GM21786 (cell line): Measurements from ENCODE around the gene MIB2.
"Not testable (repeated sequence)": the region's sequence is repeated elsewhere in the genome, so short reads cannot be mapped to it uniquely, and the experiment has no call there.

Experiments
- ATAC-seq: cut with Tn5 transposase; IDR thresholded peaks from one replicate; pipeline ENCODE4 v1.9.1; 2021; ENCODE audit not compliant: unreplicated experiment

MIB2 gene

DNA sequence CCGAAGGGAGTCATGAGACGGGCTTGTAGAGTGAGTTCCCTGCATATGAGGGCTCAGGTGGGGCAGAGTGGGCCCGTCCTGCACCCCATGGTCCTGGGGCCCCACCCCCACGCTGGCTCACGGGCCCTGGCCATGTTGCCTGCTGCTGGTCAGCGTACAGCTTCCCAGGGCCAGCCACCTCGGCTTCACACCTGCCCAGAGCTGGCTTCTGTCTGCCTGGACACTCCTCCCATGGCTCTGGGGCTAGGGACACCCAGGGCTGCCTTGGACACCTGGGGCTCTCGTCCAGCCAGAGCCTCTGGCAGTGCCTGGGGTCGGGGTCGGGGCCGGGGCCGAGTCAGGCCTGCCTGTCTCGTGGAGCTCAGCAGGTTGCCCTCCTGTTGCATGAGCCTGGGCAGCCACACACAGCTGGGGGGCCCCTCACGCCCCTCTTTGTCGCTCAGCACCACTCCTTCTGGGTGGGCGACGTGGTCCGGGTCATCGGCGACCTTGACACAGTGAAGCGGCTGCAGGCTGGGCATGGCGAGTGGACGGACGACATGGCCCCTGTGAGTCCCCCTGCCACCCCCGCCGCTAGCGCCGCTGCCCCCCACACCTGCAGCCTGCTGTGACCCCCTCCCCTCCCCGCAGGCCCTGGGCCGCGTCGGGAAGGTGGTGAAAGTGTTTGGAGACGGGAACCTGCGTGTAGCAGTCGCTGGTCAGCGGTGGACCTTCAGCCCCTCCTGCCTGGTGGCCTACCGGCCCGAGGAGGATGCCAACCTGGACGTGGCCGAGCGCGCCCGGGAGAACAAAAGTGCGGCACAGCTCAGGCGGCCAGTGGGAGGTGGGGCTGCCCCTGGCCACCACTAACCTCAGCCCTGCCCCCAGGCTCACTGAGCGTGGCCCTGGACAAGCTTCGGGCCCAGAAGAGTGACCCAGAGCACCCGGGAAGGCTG is 11.2 kb downstream of the MIB2 start:
- ATAC-seq, result no peak

- no peak for ATAC-seq
Measured at GRCh38 chr1:1627261-1627828, 12.0 kb downstream of the MIB2 start.

DNA sequence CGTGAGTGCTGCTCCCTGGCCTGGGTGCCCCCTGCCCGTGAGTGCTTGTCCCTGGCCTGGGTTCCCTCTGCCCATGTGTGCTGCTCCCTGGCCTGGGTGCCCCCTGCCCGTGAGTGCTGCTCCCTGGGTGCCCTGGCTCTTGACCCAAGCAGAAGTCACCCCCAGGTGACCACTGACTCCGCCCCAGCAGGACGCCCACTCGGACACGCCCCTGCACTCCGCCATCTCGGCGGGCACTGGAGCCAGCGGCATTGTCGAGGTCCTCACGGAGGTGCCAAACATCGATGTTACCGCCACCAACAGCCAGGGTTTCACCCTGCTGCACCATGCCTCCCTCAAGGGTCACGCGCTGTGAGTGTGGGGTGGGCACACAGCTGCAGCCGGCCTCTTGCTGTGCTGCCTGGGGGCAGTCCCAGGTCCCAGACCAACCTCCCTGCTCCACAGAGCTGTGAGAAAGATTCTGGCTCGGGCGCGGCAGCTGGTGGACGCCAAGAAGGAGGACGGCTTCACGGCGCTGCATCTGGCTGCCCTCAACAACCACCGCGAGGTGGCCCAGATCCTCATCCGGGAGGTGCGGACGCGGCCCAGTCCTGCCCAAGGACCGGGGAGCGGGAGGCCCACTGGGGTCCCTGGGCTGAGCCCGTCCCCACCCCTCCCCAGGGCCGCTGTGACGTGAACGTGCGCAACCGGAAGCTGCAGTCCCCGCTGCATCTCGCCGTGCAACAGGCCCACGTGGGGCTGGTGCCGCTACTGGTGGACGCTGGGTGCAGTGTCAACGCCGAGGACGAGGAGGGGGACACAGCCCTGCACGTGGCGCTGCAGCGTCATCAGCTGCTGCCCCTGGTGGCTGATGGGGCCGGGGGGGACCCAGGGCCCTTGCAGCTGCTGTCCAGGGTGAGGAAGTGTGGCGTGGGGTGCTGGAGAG is 12.8 kb downstream of the MIB2 start:
- no peak for ATAC-seq

GRCh38 chr1:1628754-1629429 is 13.6 kb downstream of the MIB2 start:
- ATAC-seq, result no peak

- ATAC-seq, result no peak
Measured at GRCh38 chr1:1629430-1630190, 14.3 kb downstream of the MIB2 start.

- peak; percentile 63 for ATAC-seq
Measured at GRCh38 chr1:1630191-1630964, 15.1 kb downstream of the MIB2 start.

DNA sequence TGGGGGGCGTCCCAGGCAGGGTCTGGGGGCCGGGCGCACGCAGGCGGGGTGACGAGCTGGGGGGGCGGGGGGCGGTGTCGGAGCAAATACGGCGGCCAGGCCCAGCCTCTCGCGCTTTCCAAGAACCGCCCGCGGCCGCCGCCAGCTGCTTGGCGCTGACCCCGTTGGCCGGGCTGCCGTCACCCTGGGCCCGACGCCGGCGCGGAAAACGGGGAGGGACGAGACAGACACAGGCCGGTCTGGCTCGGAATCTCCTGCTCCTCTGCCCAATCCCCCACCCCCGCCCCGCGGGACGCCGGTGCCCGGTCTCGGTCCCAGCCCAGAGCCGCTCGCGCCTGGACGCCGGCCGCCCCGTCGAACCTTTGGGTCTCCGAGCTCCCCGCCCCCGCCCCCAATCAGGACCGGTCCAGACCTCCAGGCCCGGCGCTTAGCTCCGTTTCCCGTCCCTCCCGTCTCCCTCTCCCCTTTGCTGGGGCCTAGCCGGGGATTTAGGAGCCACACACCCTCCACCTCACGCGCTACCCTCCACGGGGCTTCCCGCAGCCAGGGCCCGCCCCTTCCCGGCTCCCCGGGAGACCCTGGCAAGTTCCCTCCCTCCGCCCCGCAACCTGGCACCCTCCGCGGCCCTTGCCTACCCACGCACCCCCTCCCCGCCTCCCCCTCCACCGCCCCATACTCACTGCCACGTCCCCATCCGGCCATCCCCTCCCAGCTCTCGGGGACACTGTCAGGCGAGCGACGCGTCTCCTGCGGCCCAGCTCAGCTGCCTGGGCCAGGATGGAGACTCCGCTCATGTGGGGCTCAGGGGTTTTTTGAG is 15.9 kb downstream of the MIB2 start:
- no peak for ATAC-seq

GRCh38 chr1:1631782-1632420 is 16.6 kb downstream of the MIB2 start, which contains the start of gene MMP23B:
MMP23B (plus strand) TSS chr1:1632173; CDS start chr1:1632219, 46 bp downstream.
- ATAC-seq, result no peak

GRCh38 chr1:1633409-1633808 is 18.1 kb downstream of the MIB2 start:
- not testable (repeated sequence) for ATAC-seq

- not testable (repeated sequence) for ATAC-seq
Measured at GRCh38 chr1:1634613-1635012, 19.3 kb downstream of the MIB2 start.

DNA sequence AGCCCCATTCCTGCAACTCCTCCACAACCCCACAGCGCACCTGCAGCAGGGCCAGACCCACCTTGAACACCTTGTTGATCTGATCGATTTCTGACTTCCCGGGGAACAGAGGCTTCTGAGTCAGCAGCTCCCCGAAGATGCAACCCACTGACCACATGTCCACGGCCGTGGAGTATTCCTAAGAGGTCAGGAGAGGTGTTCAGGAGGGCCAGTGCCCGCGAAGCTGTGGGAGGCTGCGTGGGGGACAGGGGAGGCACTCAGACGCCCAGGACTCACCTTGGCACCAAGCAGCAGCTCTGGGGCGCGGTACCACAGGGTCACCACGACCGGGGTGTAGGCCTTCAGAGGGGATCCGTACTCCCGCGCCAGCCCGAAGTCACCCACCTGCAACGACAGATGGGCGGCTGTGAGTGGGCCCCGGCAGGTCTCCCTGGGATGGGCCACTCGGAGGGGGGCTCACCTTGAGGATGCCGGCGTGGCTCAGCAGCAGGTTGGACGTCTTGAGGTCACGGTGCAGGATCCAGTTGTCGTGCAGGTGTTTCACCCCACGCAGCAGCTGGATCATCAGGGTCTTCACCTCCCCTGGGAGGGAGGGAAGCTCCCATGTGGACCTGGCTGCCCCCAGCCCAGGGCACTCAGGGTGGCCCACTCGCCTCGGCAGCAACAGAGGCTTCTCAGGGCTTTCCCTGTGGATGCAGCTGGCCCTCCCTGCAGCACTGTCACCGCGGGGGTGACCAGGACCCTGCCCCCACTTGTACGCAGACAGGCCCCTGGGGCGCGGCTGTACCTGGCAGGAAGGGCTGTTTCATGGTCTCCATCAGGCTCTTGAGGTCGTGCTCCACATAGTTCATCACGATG is 21.6 kb downstream of the MIB2 start:
- not testable (repeated sequence) for ATAC-seq

DNA sequence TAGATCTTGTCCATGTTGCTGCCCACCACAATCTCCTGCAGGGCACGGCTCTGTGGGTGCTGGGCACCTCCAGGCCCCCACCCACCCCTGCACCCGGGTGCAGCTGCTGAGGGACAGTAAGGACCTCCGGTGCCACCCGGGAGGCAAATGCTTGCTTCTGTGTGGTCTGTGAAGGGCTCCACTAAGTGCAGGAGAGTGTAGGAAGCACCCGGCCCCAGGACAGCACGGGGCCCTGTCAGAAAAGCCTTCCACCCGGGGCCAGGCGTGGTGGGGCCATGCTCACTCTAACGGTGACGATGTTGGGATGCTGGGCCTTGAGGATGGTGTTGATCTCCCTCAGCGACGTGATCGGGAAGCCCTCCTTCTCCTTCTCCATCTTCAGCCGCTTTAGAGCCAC is 22.2 kb downstream of the MIB2 start:
- ATAC-seq, result not testable (repeated sequence)

GRCh38 chr1:1638528-1638927 is 23.2 kb downstream of the MIB2 start:
- not testable (repeated sequence) for ATAC-seq

- ATAC-seq, result not testable (repeated sequence)
Measured at GRCh38 chr1:1639368-1639767, 24.1 kb downstream of the MIB2 start.

DNA sequence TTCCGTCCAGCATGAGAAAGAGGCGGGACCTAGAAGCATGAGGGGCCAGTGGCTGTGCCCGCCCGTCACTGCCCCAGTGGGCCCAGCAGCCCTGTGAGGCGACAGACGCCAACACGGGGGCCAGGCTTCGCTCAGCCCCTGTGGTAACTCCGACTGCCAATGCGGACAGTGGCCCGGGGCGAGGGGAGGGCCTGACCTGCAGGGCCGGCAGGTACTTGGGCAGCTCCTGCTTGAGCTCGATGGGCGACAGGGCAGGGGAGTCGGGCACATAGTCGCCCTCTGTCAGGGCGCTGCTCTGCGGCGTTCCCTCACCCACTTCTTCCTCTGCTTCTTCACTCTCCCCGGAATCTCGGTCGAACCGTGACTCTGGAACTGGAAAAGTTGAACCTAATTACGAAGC is 24.8 kb downstream of the MIB2 start:
- not testable (repeated sequence) for ATAC-seq

DNA sequence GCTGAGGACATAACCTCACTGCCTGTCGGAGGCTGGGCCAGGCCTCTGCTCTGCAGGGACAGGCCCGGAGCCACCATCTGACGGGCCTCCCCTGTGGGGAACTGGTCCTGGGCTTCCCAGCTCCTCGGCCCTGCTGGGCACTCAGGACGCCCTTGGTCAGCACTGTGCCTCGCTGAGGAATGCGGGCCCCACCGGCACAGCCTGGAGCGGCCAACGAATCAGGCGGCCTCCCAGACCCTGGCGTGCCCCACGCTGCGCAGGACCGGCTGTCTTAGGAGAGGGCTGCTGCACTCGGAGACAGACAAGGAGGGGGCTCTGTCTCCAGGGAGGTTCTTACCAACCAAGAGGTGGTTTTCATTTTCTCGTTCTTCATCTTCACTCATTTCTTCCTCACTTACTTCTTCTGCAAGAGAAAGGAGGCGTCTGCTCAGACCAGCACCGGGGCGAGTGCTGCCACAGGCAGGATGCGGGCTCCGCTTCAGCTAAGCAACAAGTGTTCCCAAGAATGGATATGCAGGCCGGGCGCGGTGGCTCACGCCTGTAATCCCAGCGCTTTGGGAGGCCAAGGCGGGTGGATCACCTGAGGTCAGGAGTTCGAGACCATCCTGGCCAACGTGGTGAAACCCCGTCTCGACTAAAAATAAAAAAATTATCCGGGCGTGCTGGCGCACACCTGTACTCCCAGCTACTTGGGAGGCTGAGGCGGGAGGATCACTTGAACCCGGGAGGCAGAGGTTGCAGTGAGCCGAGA is 25.6 kb downstream of the MIB2 start:
- ATAC-seq, result not testable (repeated sequence)
